Muscle of arm (tissue), 12 donors: ENCODE results near the gene PGA3. TPM values are rescaled to one million over a fixed set of nuclear protein-coding genes. Genes with fewer than 3 reads are reported as not detected.
"Not testable (repeated sequence)": the region's sequence is repeated elsewhere in the genome, so short reads cannot be mapped to it uniquely, and the experiment has no call there.

Source experiments
- DNase-seq: peaks from one replicate; pipeline ENCODE4 v3.0.0-alpha.2; 2013
- polyA plus RNA-seq, 12 donors: library from polyadenylated mRNA; unstranded; fragments of 120-200 nt; gene quantifications; one replicate each; pipeline ENCODE4 v1.2.1, GENCODE V29; 2013; ENCODE audit not compliant: insufficient read length in 12 of 12

Gene PGA3
- polyA plus RNA-seq, 12 donors: 0.12 to 1.4 (median 0.37) TPM; not detected in 4

DNA sequence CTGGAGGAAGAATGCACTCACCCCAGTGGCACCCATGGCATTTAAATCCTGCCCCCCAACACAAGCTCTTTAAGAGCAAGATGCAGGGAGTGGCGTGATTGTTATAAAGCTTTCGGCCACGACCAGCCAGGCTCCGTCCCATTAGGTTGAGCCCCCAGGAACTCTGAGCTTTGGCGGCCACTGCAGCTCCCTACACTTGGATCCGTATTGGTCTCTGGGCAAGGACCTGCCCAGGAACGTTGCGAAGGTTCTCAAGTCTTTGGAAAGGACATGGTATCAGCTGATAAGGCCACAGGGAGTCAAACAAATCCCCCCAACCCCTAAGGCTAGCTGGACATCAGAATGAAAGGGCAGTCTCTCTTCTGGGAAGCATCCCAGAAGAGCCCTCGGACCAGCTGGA is 32.7 kb upstream of the PGA3 start:
- DNase-seq: no peak

DNA sequence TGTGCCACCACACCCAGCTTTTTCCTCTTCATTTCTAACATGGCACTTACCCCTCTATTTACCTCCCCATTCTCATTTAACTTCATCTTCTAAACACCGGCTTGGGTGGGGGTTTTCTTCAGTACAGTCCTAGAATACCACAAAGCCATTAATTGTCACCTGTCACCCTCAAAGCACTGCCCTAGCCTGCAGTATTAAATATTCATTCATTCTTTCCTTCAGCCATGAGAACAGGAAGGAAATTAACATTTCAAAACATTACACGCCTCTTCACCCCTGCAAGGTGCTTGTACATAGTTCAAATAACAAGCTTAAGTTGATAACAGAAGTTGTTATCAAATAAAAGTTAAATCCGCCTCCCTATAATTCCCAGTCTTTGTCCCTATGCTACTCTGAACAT is 31.4 kb upstream of the PGA3 start:
- no peak for DNase-seq

GRCh38 chr11:61172356-61172755 is 31.0 kb upstream of the PGA3 start:
- no peak for DNase-seq

- no peak for DNase-seq
Measured at GRCh38 chr11:61172888-61173287, 30.4 kb upstream of the PGA3 start.

DNA sequence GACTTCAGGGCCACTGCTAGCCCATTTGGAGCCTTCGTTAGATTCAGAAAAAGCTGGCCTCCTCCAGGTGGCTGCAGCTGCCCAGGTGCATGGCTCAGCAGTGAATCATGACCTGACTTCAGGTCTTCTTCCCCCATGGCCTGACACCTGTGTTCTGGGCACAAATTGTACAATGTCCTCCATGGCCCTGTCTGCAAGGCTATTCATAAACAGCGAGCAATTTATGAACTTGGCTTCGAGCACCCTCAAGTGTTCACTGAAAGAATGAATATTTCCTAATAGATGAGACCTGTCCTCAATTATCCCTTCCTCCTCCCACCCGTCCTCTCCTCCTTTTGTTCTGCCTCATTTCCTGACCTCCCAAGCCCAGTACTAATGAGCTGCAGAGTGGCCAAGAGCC is 29.9 kb upstream of the PGA3 start:
- DNase-seq: no peak

DNA sequence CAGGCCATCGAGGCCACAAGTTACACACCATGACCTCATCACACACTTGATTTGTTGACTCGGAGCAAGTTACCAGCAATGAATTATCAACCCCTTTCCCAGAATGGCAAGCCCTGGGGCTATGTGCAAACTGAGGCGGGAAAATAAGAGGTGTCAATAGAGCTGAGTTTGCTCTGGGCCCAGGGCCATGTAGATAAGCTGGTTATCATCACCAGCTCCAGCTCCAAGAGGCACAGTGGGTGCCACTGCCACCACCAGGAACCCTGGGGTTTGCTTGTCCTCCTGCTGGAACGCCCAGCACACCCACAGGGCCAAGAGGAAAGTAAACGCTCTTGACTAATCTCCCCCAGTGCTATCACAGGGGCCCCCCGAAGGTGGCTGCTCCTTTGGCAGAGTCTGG is 29.0 kb upstream of the PGA3 start:
- DNase-seq: no peak

GRCh38 chr11:61174949-61175348 is 28.4 kb upstream of the PGA3 start:
- no peak for DNase-seq

DNA sequence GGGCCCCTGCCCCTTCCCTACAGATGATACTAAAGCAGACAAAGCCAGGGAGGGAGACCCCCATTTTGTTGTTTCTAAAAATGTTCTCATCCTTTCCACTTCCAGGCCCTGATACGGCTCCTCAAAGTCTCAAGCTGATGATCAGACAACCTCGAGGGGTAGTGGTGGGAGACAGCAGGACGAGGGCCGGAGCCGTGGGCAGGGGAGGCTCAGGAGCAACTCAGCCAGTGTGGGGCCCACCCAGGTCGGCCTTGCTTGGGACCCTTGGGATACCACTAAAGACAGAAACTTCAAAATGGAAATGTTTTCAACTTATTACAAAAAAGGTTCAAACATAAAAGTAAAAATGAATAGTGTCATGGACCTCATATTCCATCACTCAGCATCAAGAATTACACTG is 26.9 kb upstream of the PGA3 start:
- no peak for DNase-seq

- DNase-seq: not testable (repeated sequence)
Measured at GRCh38 chr11:61180205-61180604, 23.1 kb upstream of the PGA3 start.

GRCh38 chr11:61181489-61181888 is 21.8 kb upstream of the PGA3 start:
- DNase-seq: no peak

DNA sequence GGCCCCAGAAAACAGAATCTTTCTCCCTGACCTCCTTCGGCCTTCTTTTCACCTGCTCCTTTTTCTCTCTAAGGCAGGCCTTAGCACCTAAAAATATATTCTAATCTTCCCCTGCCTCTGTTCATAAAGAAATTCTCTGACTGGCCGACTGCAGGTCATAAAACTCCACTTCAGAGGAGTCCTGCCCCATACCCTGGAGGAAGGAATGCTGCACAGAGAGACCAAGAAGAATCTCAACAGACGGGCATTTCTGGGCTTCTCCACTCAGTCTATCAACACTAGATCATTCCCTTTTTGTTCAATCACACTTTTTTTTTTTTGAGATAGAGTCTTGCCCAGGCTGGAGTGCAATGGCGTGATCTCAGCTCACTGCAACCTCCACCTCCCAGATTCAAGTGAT is 19.7 kb upstream of the PGA3 start:
- no peak for DNase-seq

GRCh38 chr11:61186504-61186903 is 16.8 kb upstream of the PGA3 start:
- DNase-seq: no peak

- DNase-seq: peak; percentile 78
Measured at GRCh38 chr11:61187505-61188130, 15.7 kb upstream of the PGA3 start.

DNA sequence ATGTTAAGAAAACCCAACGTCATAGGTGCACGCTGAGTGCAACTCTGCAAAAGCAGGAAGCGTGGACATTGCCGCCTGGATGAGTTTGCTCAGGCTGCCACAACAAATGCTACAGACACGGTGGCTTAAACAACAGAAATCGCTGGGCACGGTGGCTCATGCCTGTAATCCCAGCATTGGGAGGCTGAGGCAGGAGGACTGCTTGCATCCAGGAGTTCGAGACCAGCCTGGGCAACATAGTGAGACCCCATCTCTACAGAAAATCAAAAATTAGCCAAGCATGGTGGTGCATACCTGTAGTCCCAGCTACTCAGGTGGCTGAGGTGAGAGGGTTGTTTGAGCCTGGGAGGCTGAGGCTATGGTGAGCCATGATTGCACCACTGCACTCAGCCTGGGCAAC is 13.4 kb upstream of the PGA3 start:
- DNase-seq: no peak

- no peak for DNase-seq
Measured at GRCh38 chr11:61193596-61193995, 9.7 kb upstream of the PGA3 start.

GRCh38 chr11:61194169-61194671 is 9.1 kb upstream of the PGA3 start:
- no peak for DNase-seq

GRCh38 chr11:61194981-61195695 is 8.2 kb upstream of the PGA3 start:
- no peak for DNase-seq

DNA sequence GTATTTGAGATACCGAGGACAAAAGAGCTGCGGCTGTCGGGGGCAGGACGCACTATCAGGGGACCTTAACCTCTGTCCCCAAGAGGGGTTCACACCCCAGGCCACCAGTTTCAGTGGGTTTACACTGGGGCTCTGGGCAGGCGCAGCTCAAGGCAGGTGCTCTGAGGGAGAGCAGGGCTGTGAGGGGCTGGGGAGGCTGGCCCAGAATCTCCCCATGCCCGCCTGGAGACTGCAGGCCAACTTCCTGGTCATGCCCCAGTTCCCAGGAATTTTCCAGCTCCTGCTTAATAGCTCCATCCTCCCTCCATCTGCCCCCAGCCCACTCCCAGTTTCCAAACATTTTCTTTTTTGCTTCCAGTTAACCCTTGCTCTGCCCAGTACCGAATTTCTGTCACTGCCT is 7.6 kb upstream of the PGA3 start:
- no peak for DNase-seq

DNA sequence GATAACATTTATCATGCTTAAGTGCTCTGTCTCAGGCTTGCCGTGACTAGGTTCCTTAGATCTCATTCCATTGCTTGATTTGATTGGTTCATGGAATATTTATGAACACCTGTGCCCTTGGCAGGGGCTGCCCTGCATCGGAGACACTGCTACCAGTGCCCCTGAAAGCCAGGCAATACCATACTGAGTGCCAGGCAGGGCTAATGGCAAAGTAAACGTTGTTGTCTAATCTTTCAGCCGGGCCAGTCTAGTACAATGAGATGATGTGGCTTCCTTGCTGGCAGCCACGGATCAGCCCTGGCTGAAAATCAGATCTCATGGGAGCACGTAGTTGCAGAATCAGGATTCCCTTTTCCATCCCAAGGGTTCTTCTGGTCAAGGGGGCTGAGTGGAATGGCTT is 5.0 kb upstream of the PGA3 start:
- DNase-seq: no peak

- no peak for DNase-seq
Measured at GRCh38 chr11:61198948-61199523, 4.3 kb upstream of the PGA3 start.

DNA sequence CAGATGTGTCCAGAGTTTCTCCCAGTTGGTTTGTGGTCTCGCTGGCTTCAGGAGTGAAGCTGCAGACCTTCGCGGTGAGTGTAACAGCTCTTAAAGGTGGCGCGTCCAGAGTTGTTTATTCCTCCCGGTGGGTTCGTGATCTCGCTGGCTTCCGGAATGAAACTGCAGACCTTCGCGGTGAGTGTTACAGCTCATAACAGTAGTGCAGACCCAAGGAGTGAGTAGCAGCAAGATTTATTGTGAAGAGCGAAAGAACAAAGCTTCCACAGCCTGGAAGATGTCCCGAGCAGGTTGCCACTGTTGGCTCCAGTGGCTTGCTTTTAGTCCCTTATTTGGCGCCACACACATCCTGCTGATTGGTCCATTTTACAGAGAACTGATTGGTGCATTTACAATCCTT is 1.8 kb upstream of the PGA3 start:
- DNase-seq: no peak

- not testable (repeated sequence) for DNase-seq
Measured at GRCh38 chr11:61203873-61204272, 558 bp downstream of the PGA3 start.

DNA sequence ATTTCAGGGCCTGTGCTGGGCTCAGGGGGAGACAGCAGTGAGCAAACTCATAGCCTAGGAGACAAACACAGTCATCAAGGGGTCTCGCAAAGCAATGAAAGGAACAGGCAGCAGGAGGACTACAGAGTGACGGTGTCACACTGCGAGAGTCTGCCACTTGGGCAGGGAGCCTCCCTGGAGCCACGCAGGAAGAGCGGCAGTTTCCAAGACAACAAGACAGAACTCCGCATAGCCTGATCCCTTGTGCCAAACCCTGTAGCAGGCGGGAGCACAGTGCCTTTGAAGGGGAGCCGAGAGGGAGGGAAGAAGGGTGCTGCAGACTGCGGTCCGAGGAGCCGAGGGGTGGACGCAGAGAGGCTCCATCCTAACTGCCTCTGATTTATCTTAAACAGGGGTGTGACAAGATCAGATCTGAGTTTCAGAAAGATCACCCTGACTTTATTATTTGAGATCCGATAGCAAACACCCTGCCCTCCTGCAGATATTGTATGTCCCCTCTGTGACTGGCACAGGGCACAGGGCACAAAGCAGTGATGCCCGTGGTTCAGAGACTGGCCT is 1.3 kb downstream of the PGA3 start:
- DNase-seq: not testable (repeated sequence)
